Left cardiac atrium (tissue), 4 donors: Measurements from ENCODE around the gene RNF19B. TPM values are rescaled to one million over a fixed set of nuclear protein-coding genes. Genes with fewer than 3 reads are reported as not detected.

Experiments used
- ATAC-seq, 2 donors: fragments of 200-7000 bp; cut with Tn5 transposase; one replicate each; pipeline ENCODE4 v1.9.1; 2020; ENCODE audit warnings: mild to moderate bottlenecking in 2 of 2, moderate library complexity in 2 of 2
- DNase-seq: peaks from one replicate; pipeline ENCODE4 v3.0.0-alpha.2; 2020
- intact Hi-C, 2 donors: fragments of 100-400 bp; cut with DNase I; formaldehyde crosslinking; loops; one replicate each; pipeline versions ENCODE4 v1.14.1 to v1.15.1; 2022 to 2023
- total RNA-seq, 2 donors: library from RNA; stranded (reverse); fragmentation: NEBNext Ultra II Directional; extraction: Animal tissue kit (Norgen Biotek cat#: 25700); gene quantifications; one replicate each; pipeline ENCODE4 v1.2.1, GENCODE V29; 2021
- donor health status: DM: no; HTN: yes; CAD: no.
- donor health status: DM: no; HTN: yes; CAD: no; lungs with severe emphysema.
- donor health status: DM: yes; HTN: yes; CAD: no.
- donor health status: Dilated cardiomyopathy.

The RNF19B gene
- total RNA-seq, 2 donors from 2014 or later: 10.7 to 12.8 TPM

DNA sequence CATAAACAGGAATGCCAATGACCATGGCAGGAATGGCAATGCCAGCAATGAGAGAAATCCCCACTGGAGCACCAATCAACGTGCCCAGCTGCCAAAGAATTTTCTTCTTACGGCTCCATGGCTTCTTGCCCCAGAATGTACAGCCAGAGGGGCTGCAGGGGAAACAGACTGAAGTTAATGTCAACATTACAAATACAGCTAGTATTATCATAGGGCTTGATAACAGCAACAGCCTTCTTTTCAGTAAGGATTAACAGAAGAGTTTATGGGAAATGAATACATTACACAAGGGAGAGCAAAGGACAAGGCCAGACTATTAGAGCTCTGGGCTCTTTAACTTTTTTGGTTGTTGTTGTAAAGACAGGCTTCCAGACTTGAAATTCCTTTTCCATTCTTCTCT is 18.2 kb downstream of the RNF19B start:
- intact Hi-C loops: no loop called here
- no peak for ATAC-seq
- no peak for DNase-seq

- DNase-seq: no peak
- ATAC-seq: no peak
- intact Hi-C loops: no loop called here
Measured at GRCh38 chr1:32944180-32944579, 20.4 kb downstream of the RNF19B start.

DNA sequence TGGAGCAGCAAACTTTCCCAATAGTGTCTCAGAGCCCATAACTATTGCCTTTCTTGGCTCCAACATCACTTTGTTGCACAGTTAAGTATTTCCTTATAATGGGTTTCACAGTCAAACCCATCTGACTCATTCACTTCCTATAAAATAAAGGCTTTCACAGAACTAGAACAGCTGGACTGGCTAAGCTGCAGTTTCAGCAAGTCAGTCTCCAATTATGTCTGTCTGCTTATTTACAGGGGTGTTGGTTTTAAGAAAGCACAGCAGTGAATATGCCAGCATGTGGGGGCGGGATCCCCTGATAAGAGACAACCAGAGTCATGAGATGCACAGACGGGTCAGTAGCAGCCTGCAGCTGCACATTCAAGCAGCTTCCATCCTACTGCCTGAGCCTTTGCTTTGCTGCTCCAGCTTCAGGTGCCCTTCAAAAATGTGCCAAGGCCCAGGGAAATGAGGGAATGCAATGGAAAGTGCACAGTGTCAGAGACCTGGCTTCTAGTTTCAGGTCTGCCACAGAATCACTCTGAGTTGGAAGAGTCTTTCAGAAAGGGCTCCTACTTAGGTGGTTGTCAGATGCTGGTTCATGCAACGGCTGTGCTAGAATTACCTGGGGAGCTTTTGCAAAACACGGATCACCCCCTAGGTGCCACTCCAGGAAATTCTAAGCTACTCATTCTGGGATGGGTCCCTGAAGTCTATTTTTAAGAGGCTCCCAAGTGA is 24.8 kb downstream of the RNF19B start:
- peak; percentile 75 for DNase-seq
- intact Hi-C loops: loop anchor here in 1 of 2 donors (10.0 kb wide), 1 partner anchor 145 kb away; the partner anchor contains the start of gene AZIN2
- peak; percentile 82 to 92 for ATAC-seq

- no peak for ATAC-seq
- no peak for DNase-seq
Measured at GRCh38 chr1:32937061-32937460, 27.5 kb downstream of the RNF19B start.

GRCh38 chr1:32934535-32934934 is 30.1 kb downstream of the RNF19B start:
- DNase-seq (no peak), ATAC-seq (no peak)
- intact Hi-C loops: loop anchor here (5.0 to 10.0 kb wide), 2 partner anchors 148 to 150 kb away; partner anchors contain the start of gene AZIN2 (in 2 of the 2)

More at GRCh38 chr1:32937061-32937460, 27.5 kb downstream of the RNF19B start:
- intact Hi-C loops: loop anchor here in 1 of 2 donors (10.0 kb wide), 1 partner anchor 148 kb away; the partner anchor contains the start of gene AZIN2

DNA sequence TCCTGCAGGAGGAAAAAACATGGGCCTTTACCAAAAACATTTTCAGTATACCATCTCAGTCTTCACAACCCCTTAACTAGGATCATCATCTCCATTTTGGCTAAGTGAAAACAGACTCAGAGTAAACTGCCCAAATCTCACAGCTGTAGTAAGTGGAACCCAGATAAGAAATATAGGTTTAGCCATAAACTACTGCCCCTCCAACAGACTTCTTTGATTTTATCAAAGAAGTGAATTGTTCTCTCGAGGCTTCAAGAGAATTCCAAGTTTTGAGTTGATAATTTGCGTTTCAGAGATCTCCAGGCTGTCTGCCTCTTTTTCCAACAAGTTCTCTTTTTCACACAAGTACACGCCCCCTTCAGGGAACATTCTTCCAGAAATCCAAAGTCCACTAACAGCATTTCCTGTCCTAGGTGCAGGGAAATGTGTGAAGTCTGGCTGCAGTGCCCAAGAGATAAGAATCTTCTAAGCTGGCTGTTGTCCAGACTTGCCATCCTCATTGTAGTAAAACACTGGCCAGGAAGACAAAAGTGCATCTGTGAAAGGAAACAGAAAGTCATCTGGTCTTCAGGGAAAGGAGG is 30.8 kb downstream of the RNF19B start:
- intact Hi-C loops: loop anchor here (1.0 to 10.0 kb wide), 3 partner anchors 121 to 151 kb away; partner anchors contain the start of gene AZIN2 (in 2 of the 2)
- no peak for DNase-seq

GRCh38 chr1:32931760-32932159 is 32.8 kb downstream of the RNF19B start:
- DNase-seq: no peak
- intact Hi-C loops: loop anchor here (5.0 to 10.0 kb wide), 2 partner anchors 151 to 153 kb away; partner anchors contain the start of gene AZIN2 (in 2 of the 2)
- ATAC-seq: no peak

More for the DNA sequence above, 30.8 kb downstream of the RNF19B start:
- ATAC-seq: peak; percentile 31 to 48

- intact Hi-C loops: loop anchor here in 1 of 2 donors (10.0 kb wide), 1 partner anchor 125 kb away; no protein-coding TSS in a partner anchor
- ATAC-seq: no peak
Measured at GRCh38 chr1:32929366-32929765, 35.2 kb downstream of the RNF19B start.

DNA sequence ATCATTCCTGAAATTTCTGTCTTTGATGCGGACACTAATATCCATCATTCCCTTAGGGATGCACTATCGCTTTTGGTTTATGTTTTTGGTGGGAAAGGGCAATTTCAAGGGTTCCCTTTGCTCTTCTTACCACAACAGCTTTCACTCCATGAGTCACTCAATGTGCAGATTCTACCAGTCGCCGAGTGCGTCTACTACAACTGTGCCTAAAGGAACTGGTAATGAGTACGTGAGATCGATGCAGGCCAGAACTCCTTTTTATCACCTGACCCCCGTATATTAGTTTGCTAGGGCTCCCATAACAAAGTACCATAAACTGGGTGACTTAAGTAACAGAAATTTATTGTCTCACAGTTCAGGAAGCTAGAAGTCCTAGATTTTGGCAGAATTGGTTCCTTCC is 35.9 kb downstream of the RNF19B start:
- no peak for ATAC-seq
- intact Hi-C loops: loop anchor here in 1 of 2 donors (10.0 kb wide), 1 partner anchor 126 kb away; no protein-coding TSS in a partner anchor
- DNase-seq: no peak

More at GRCh38 chr1:32929366-32929765, 35.2 kb downstream of the RNF19B start:
- DNase-seq: no peak

- ATAC-seq (no peak), DNase-seq (no peak)
- intact Hi-C loops: loop anchor here in 1 of 2 donors (10.0 kb wide), 1 partner anchor 127 kb away; no protein-coding TSS in a partner anchor
Measured at GRCh38 chr1:32928285-32928684, 36.3 kb downstream of the RNF19B start.

DNA sequence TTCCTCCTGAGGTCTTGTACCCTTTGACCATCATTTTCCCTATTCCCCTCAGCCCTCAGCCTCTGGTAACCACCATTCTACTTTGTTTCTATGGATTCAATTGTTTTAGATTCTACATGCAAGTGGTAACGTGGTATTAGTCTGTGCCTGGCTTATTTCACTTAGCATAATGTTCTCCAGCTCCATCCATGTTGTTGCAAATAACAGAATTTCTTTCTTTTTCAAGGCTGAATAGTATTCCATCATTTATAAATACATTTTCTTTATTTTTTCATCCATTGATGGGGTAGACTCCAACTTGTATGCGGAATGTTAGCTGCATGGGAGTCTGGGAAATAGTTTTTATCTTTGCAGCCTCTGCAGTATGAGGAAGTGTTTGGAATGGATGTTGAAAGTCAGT is 37.2 kb downstream of the RNF19B start:
- intact Hi-C loops: loop anchor here in 1 of 2 donors (10.0 kb wide), 1 partner anchor 127 kb away; no protein-coding TSS in a partner anchor
- DNase-seq (no peak), ATAC-seq (no peak)

DNA sequence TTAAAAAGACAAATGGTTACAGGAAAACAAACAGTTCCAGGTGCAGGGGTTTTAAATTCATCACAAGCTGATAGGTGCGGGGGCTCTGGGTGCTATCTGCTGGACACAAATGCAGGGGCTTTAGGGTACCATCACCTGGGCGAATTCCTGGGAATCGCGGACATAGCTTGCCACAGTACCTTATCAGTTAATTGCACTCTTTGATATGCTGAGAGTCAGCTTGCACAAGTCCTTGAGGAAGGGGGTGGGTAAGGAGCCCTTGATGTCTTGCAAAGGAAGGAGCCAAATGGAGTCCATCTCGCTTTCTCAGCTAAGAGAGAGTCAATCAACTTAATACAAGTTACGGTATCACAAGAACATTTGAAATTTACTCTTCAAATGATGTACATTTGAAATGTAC is 38.0 kb downstream of the RNF19B start:
- DNase-seq: no peak
- intact Hi-C loops: loop anchor here in 1 of 2 donors (10.0 kb wide), 1 partner anchor 128 kb away; no protein-coding TSS in a partner anchor
- no peak for ATAC-seq

DNA sequence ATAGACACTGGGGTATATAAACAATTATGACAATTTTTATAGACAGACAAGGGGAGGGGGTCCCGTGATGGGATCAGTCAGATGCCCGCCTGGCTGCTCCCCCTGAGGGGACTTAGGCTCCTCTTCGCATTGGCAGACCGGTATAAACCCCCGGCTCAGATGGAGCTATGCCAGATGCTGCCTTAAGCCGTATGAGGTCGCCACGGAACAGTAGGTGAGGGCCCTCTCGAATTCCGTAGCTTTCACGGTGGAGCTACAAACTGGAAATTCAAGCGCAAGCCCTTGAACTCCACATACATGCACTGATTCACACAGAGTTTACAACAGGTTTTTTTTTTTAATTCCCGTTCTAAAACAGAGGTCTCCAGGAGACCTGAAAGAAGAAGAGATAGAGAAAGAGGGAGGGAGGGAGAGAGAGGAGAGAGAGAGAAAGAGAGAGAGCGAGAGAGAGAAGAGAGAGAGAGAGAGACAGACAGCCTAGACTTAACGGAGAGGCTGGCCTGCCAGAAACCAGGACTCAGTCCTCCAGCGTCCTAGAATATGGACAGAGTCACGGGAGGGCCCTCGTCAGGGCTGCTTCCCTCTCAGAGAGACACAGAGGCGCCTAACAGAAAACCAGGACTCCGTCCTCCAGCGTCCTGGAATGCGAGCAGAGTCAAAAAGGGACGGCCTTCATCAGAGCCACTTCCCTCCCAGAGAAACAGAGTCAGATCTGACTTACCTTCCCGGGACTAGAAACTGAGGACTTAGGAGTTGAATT is 39.0 kb downstream of the RNF19B start:
- DNase-seq: peak; percentile 36
- peak; percentile 35 to 69 for ATAC-seq
- intact Hi-C loops: loop anchor here in 1 of 2 donors (10.0 kb wide), 1 partner anchor 129 kb away; no protein-coding TSS in a partner anchor

DNA sequence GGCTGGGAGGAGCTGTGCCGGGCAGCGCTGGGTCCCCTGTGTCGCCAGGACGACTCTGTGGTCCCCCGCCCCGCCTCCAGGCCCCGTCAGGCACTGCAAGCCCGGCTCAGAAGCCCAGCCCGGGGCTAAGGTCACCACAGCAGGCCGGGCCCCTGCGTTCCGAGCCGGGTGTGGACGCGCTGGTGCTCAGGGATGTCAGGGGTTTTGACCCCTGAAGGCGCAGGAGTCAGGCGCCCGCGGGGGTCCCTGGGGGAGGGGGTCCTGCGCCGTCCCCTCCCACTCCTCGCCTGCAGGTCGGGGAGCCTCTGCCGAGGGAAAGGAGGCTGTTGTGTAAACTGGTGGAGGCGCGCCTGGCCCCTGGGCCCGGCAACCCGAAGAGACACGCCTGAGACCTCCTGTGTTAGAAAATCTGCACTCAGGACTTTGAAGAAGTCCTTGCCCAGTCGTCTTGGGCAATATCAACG is 39.7 kb downstream of the RNF19B start:
- intact Hi-C loops: loop anchor here in 1 of 2 donors (10.0 kb wide), 1 partner anchor 130 kb away; no protein-coding TSS in a partner anchor
- ATAC-seq (peak; percentile 25 to 38), DNase-seq (peak; percentile 43)

DNA sequence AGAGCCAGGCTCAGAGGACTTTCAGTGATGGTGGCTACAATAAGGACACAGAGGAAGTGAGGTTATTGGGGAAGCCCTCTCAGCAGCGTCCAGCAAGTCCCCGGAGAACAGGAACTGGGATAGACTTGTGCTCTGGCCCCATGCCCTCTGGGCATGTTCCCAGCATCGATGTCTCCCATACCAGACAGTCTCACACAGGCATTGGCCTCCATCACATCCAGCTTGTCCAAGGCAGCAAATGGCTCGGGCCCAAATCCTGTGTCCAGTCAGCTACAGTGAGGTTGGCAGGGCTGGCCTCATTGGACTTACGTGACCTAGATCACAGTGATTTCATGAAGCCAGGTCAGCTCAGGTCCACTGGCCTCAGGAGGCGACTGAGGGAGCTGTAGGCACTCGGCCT is 43.8 kb downstream of the RNF19B start:
- intact Hi-C loops: loop anchor here in 1 of 2 donors (10.0 kb wide), 1 partner anchor 134 kb away; no protein-coding TSS in a partner anchor
- DNase-seq (peak; percentile 67), ATAC-seq (peak; percentile 87 to 92)

DNA sequence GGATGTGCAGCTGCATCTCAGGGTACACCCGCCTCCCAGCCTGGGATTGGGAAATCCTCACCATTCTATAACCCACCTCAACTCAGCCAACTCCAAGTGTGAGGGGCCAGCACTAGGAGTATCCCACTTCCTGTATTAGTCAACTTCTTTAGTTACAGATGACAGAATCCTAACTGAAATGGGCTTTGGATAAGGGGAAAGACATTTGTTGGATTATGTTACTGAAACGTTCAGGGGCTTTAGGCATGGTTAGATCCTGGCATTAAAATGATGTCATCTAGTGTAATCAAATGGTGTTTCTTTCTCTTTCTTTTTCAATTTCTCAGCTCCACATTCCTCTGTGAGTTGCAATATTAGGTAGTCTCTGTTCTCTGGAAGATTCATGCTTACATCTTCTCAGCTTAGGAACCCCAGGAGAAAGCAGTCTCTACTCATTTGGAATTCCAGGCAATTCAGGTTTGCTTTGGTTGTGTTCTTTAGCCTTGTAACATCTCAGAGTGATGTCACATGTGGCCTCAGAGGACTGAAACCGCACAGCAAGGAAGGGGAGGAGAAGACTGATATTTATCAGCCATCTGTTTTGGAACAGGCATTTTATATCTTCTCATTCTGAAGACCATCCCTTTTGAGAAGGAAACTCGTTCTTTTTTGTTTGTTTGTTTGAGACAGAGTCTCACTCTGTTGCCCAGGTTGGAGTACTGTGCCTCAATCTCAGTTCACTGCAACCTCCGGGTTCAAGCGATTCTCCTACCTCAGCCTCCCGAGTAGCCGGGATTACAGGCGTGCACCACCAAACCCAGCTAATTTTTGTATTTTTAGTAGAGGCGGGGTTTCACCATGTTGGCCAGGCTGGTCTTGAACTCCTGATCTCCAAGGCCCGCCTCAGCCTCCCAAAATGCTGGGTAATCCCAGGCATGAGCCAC is 44.5 kb downstream of the RNF19B start:
- DNase-seq (no peak), ATAC-seq (no peak)
- intact Hi-C loops: loop anchor here in 1 of 2 donors (10.0 kb wide), 1 partner anchor 135 kb away; no protein-coding TSS in a partner anchor

DNA sequence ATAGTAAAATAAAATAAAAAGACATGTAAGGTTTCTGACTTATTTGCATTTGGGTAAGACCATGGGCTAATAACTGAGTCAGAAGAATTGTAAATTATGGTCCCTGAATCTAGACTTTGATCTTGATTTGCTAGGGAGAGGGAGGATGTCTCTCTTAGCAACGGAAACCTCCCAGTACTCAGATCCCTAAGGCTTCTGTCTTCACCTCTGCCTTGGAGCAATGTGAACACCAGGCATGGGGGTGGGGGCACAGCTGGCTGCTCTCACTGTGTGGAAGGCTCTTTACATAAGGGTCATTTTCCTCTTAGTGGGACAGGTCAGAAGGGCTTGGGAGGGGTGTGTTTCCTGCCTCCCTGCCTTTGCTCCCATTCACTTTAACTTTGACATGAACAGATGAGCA is 46.4 kb downstream of the RNF19B start:
- ATAC-seq (no peak), DNase-seq (no peak)
- intact Hi-C loops: no loop called here

- intact Hi-C loops: no loop called here
- no peak for DNase-seq
- no peak for ATAC-seq
Measured at GRCh38 chr1:32917521-32917920, 47.1 kb downstream of the RNF19B start.
